Activated T-cell treated with anti-CD3 and anti-CD28 coated beads, Interleukin-2, amount 50 U/mL, for 24 hours (primary cell): Measurements from ENCODE around the gene SLC2A14.
"Not testable (repeated sequence)": the region's sequence is repeated elsewhere in the genome, so short reads cannot be mapped to it uniquely, and the experiment has no call there.

Experiments used
- DNase-seq: peaks from one replicate; pipeline ENCODE4 v3.0.0-alpha.2; 2020
- H3K27ac Mint-ChIP-seq: 2 replicates; pipeline ENCODE4 v1.8.0; 2020; ENCODE audit warnings: mild to moderate bottlenecking, mixed read lengths
- H3K27me3 Mint-ChIP-seq: 2 replicates; pipeline ENCODE4 v1.8.0; 2020; ENCODE audit warnings: mixed read lengths
- H3K36me3 Mint-ChIP-seq: 2 replicates; pipeline ENCODE4 v1.8.0; 2020; ENCODE audit warnings: low read depth, mixed read lengths
- H3K4me1 Mint-ChIP-seq: 2 replicates; pipeline ENCODE4 v1.8.0; 2020; ENCODE audit warnings: low read depth, mixed read lengths
- H3K4me3 Mint-ChIP-seq: 2 replicates; pipeline ENCODE4 v1.8.0; 2020; ENCODE audit warnings: mild to moderate bottlenecking, moderate library complexity, mixed read lengths
- H3K9me3 Mint-ChIP-seq: 2 replicates; pipeline ENCODE4 v1.8.0; 2020; ENCODE audit warnings: mixed read lengths

SLC2A14 gene

GRCh38 chr12:7784701-7785100 is 88.0 kb downstream of the SLC2A14 start:
- H3K9me3 Mint-ChIP-seq = no peaks in the 10 kb centered on the region
- H3K36me3 Mint-ChIP-seq = no peaks in the 10 kb centered on the region
- no peak for DNase-seq
- no peaks in the 10 kb centered on the region for H3K4me1 Mint-ChIP-seq
- peaks cover 12% of the 10 kb centered on the region for H3K27me3 Mint-ChIP-seq
- H3K27ac Mint-ChIP-seq = no peak overlapping the region
- H3K4me3 Mint-ChIP-seq = no peak overlapping the region

DNA sequence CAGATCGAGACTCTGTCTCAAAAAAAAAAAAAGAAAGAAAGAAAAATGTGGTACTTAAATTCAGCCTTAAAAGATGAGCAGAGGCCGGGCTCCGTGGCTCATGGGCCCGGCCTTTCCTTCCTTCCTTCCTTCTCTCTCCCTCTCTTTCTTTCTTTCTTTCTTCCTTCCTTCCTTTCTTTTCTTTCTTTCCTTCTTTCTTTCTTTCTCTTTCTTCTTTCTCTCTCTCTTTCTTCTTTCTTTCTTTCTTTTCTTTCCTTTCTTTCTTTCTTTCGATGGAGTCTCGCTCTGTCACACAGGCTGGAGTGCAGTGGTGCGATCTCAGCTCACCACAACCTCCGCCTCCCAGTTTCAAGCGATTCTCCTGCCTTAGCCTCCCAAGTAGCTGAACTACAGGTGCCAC is 89.3 kb downstream of the SLC2A14 start:
- H3K9me3 Mint-ChIP-seq, DNase-seq, H3K4me3 Mint-ChIP-seq, H3K27me3 Mint-ChIP-seq, H3K4me1 Mint-ChIP-seq, H3K36me3 Mint-ChIP-seq, H3K27ac Mint-ChIP-seq: not testable (repeated sequence)

- peaks cover 6% of the 10 kb centered on the region for H3K27me3 Mint-ChIP-seq
- H3K9me3 Mint-ChIP-seq = no peaks in the 10 kb centered on the region
- H3K27ac Mint-ChIP-seq = no peak overlapping the region
These were observed 90.7 kb downstream of the SLC2A14 start for GRCh38 chr12:7782055-7782454.

GRCh38 chr12:7781274-7781673 is 91.4 kb downstream of the SLC2A14 start:
- DNase-seq = no peak
- H3K4me3 Mint-ChIP-seq = no peak overlapping the region
- no peaks in the 10 kb centered on the region for H3K36me3 Mint-ChIP-seq
- no peaks in the 10 kb centered on the region for H3K4me1 Mint-ChIP-seq
- H3K9me3 Mint-ChIP-seq = no peaks in the 10 kb centered on the region
- no peak overlapping the region for H3K27ac Mint-ChIP-seq
- H3K27me3 Mint-ChIP-seq = peaks cover 2% of the 10 kb centered on the region

More at GRCh38 chr12:7782055-7782454, 90.7 kb downstream of the SLC2A14 start:
- no peak for DNase-seq
- H3K4me3 Mint-ChIP-seq = no peak overlapping the region
- H3K36me3 Mint-ChIP-seq = no peaks in the 10 kb centered on the region
- H3K4me1 Mint-ChIP-seq = no peaks in the 10 kb centered on the region

- no peak overlapping the region for H3K4me3 Mint-ChIP-seq
- no peak overlapping the region for H3K27ac Mint-ChIP-seq
- H3K4me1 Mint-ChIP-seq = no peaks in the 10 kb centered on the region
- no peak for DNase-seq
- no peaks in the 10 kb centered on the region for H3K36me3 Mint-ChIP-seq
- H3K27me3 Mint-ChIP-seq = no peaks in the 10 kb centered on the region
- H3K9me3 Mint-ChIP-seq = no peaks in the 10 kb centered on the region
These were observed 102.7 kb downstream of the SLC2A14 start for GRCh38 chr12:7769999-7770398.
